DOHH2 (cell line): ENCODE results near the gene TRERF1.

Experiments
- H3F3A ChIP-seq: fragments of 200-600 bp; sonication (generic), shearing (Covaris generic); 2 replicates; pipeline ENCODE4 v1.6.0; 2016; ENCODE audit warnings: antibody characterized with exemption, mild to moderate bottlenecking; ENCODE audit not compliant: control insufficient read depth, insufficient read depth
- H3K27ac ChIP-seq: fragments of 200-600 bp; sonication (generic); 2 replicates; pipeline ENCODE4 v1.5.1; 2014; ENCODE audit warnings: low read depth, mild to moderate bottlenecking, low read length, moderate library complexity
- H3K27me3 ChIP-seq: fragments of 200-600 bp; sonication (generic); 2 replicates; pipeline ENCODE4 v1.6.1; 2014; ENCODE audit warnings: mild to moderate bottlenecking, low read length, mixed read lengths; ENCODE audit not compliant: control insufficient read depth
- H3K36me3 ChIP-seq: fragments of 200-600 bp; sonication (generic); 2 replicates; pipeline ENCODE4 v1.6.1; 2014; ENCODE audit warnings: mild to moderate bottlenecking, low read length, moderate library complexity, mixed read lengths; ENCODE audit not compliant: control insufficient read depth
- H3K4me1 ChIP-seq: fragments of 200-600 bp; sonication (generic); 2 replicates; pipeline ENCODE4 v1.6.1; 2014; ENCODE audit warnings: mild to moderate bottlenecking, low read length, mixed read lengths; ENCODE audit not compliant: control insufficient read depth
- H3K4me2 ChIP-seq: fragments of 200-600 bp; sonication (generic); 2 replicates; pipeline ENCODE4 v1.6.0; 2014; ENCODE audit warnings: mild to moderate bottlenecking, low read length, moderate library complexity
- H3K4me3 ChIP-seq: fragments of 200-600 bp; sonication (generic); 2 replicates; pipeline ENCODE4 v1.5.1; 2014; ENCODE audit warnings: mild to moderate bottlenecking, low read length, mixed read lengths
- H3K79me2 ChIP-seq: fragments of 200-600 bp; sonication (generic); 2 replicates; pipeline ENCODE4 v1.6.1; 2014; ENCODE audit warnings: mild to moderate bottlenecking, low read length, mixed read lengths; ENCODE audit not compliant: control insufficient read depth
- H3K9me2 ChIP-seq: fragments of 200-600 bp; sonication (generic); replicated peaks from 2 replicates; pipeline ENCODE4 v1.6.1; 2014; ENCODE audit warnings: mild to moderate bottlenecking, low read length, mixed read lengths; ENCODE audit not compliant: control insufficient read depth
- H3K9me3 ChIP-seq: fragments of 200-600 bp; sonication (generic); 2 replicates; pipeline ENCODE4 v1.6.1; 2014; ENCODE audit warnings: antibody characterized with exemption, low read length, mixed read lengths; ENCODE audit not compliant: control insufficient read depth, insufficient read depth
- H4K20me1 ChIP-seq: fragments of 200-600 bp; sonication (generic); 2 replicates; pipeline ENCODE4 v1.6.0; 2014; ENCODE audit warnings: low read depth, mild to moderate bottlenecking, antibody characterized with exemption, low read length, moderate library complexity; ENCODE audit not compliant: control insufficient read depth, insufficient read depth
- EZH2phosphoT487 ChIP-seq: fragments of 200-600 bp; sonication (generic); IDR thresholded peaks from 2 replicates; pipeline ENCODE4 v1.6.1; 2017; ENCODE audit warnings: borderline replicate concordance, mild to moderate bottlenecking, antibody characterized with exemption, low read length, moderate library complexity, mixed read lengths
- TF ChIP-seq, protein P1 (sequence below): fragments of 200-600 bp; sonication (generic); IDR thresholded peaks from one replicate; pipeline ENCODE4 v1.5.1; 2014; ENCODE audit warnings: antibody characterized with exemption, mild to moderate bottlenecking, low read depth, low read length; ENCODE audit not compliant: poor library complexity, severe bottlenecking

Gene TRERF1

DNA sequence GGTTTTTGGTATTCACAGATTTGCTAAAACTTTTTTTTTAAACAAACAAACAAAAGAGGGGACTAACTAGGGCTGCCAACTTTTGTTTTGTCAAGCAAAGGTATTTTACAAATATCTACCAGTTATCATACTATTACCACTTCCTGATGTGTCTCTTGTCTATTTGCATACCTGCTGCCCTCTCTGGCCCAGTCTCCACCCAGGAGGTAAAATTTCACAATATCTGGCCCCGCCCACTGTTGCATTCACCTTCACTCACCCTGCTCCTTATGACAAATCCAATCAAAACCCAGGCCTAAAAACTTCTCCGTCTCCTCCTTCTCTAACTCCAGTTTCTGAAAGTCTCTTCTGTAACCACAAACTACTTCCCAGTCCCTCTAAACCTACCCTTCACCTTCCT lies 82.2 kb downstream of the TRERF1 start:
- H3K4me2 ChIP-seq, result peak overlapping the region; percentile 47
- H3K9me2 ChIP-seq, result no peaks in the 10 kb centered on the region
- H3K27ac ChIP-seq, result no peak overlapping the region
- H3K4me1 ChIP-seq, result peaks cover 53% of the 10 kb centered on the region
- H3K36me3 ChIP-seq, result peaks cover 5% of the 10 kb centered on the region; the same call in 1 of the 2 replicates
- 0 out of 2 replicates have a peak, but pooled peaks cover 4% of the 10 kb centered on the region for H3F3A ChIP-seq
- no peaks in the 10 kb centered on the region for H3K9me3 ChIP-seq
- TF ChIP-seq, protein P1, sequence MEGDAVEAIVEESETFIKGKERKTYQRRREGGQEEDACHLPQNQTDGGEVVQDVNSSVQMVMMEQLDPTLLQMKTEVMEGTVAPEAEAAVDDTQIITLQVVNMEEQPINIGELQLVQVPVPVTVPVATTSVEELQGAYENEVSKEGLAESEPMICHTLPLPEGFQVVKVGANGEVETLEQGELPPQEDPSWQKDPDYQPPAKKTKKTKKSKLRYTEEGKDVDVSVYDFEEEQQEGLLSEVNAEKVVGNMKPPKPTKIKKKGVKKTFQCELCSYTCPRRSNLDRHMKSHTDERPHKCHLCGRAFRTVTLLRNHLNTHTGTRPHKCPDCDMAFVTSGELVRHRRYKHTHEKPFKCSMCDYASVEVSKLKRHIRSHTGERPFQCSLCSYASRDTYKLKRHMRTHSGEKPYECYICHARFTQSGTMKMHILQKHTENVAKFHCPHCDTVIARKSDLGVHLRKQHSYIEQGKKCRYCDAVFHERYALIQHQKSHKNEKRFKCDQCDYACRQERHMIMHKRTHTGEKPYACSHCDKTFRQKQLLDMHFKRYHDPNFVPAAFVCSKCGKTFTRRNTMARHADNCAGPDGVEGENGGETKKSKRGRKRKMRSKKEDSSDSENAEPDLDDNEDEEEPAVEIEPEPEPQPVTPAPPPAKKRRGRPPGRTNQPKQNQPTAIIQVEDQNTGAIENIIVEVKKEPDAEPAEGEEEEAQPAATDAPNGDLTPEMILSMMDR, result no peak
- TF ChIP-seq EZH2phosphoT487, result no peak
- H3K79me2 ChIP-seq, result peaks cover 73% of the 10 kb centered on the region
- H3K4me3 ChIP-seq, result peak overlapping the region; percentile 40
- H3K27me3 ChIP-seq, result no peaks in the 10 kb centered on the region
- peaks cover 4% of the 10 kb centered on the region for H4K20me1 ChIP-seq

DNA sequence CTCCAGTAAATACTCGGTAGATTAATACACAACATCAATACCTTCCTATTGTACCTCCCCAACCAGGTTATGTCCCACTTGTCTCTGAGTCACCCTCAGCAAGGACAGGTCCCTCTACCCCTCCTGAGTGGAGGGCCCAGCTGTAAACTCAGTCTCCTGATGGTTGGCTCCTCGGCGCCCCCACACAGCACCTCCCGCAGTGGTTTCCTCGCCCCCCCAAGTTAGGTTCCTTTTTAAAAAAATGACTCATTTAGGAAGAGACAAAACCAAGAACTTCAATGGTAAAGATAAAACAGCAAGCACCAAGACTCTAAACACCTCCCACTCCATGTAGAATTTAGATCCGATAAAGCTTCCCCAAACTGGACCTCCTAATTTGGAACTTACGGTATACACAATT lies 83.5 kb downstream of the TRERF1 start:
- no peaks in the 10 kb centered on the region for H3K9me3 ChIP-seq
- peak overlapping the region; percentile 77 for H3K4me2 ChIP-seq
- TF ChIP-seq, protein P1, result no peak
- no peak for TF ChIP-seq EZH2phosphoT487
- H3K36me3 ChIP-seq, result peaks cover 5% of the 10 kb centered on the region; the same call in 1 of the 2 replicates
- peaks cover 48% of the 10 kb centered on the region for H3K4me1 ChIP-seq
- H3K4me3 ChIP-seq, result peak overlapping the region; percentile 65
- 0 out of 2 replicates have a peak, but pooled peaks cover 4% of the 10 kb centered on the region for H3F3A ChIP-seq
- H3K9me2 ChIP-seq, result no peaks in the 10 kb centered on the region
- peaks cover 82% of the 10 kb centered on the region for H3K79me2 ChIP-seq
- H4K20me1 ChIP-seq, result peaks cover 8% of the 10 kb centered on the region
- no peaks in the 10 kb centered on the region for H3K27me3 ChIP-seq
- no peak overlapping the region for H3K27ac ChIP-seq

DNA sequence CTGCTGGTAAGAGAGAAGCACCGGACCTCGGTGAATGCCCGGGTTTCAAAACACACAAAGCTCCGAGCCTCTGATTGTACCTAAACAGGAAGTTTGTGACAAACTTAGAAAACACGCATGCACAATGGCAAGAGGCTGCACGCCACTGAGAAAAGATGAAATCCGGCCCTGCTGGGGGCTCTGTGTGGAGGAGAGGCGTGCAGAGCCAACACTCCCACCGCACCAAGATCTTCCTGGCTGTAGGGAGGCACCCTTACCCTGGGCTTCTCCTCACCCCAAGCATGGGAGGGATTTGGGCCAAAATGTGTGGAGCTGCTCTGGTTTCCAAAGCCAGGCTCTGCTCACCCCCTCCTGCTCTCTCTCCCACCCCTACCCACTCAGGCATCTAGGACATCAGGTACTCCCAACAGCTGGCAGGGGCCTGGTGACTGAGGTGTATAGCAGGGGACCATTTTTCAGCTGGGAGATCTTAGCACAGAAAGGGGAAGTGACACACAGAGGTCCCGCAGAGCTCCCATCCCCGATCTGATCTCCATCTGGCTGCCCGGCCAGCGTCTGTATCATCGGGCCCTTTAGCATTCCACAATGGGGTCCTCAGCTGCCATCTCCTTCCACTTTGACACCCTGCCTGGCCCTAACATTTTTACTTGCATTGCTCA lies 84.2 kb downstream of the TRERF1 start:
- Histone ChIP-seq H3K79me2 (peaks cover 76% of the 10 kb centered on the region), H3K27ac (peak overlapping the region; percentile 36), H3F3A (0 out of 2 replicates have a peak, but pooled peaks cover 4% of the 10 kb centered on the region), H3K9me3 (no peaks in the 10 kb centered on the region), H4K20me1 (peaks cover 8% of the 10 kb centered on the region), H3K9me2 (no peaks in the 10 kb centered on the region), H3K4me3 (peak overlapping the region; percentile 65), H3K27me3 (no peaks in the 10 kb centered on the region), H3K36me3 (peaks cover 5% of the 10 kb centered on the region; the same call in 1 of the 2 replicates), H3K4me2 (peak overlapping the region; percentile 77), H3K4me1 (peaks cover 48% of the 10 kb centered on the region)
- TF ChIP-seq, protein P1, result no peak
- TF ChIP-seq EZH2phosphoT487, result no peak
